Measurements from ENCODE around the gene SYNJ2.

Gene SYNJ2

GRCh38 chr6:158061709-158062461 is 80.2 kb downstream of the SYNJ2 start:
- Histone ChIP-seq H3K79me2 (ENCODE audit: low read length) (no peaks in the 10 kb centered on the region), H3K4me3 (ENCODE audit: low read length) (no peak overlapping the region), H3K27me3 (ENCODE audit: low read depth, low read length) (no peaks in the 10 kb centered on the region), H4K20me1 (ENCODE audit: insufficient read depth, low read length) (no peaks in the 10 kb centered on the region), H3K9ac (ENCODE audit: low read length) (no peak overlapping the region), H3K4me1 (ENCODE audit: low read length) (no peaks in the 10 kb centered on the region), H3K9me3 (ENCODE audit: insufficient read depth, low read length) (no peaks in the 10 kb centered on the region), H3K4me2 (ENCODE audit: low read length) (no peak overlapping the region), H3K36me3 (replicated peaks; ENCODE audit: low read depth, low read length) (no peaks in the 10 kb centered on the region), H3K27ac (ENCODE audit: low read length) (no peak overlapping the region), H2AFZ (ENCODE audit: low read depth, low read length) (no peak overlapping the region)
- no peak for TF ChIP-seq CTCF (IDR thresholded peaks at IDR 0.05; ENCODE audit: low read depth, low read length)
- no peak for TF ChIP-seq EZH2phosphoT487 (IDR thresholded peaks at IDR 0.05; ENCODE audit: low read depth)

- H3K4me1 ChIP-seq (ENCODE audit: low read length), result no peaks in the 10 kb centered on the region
- H3K9ac ChIP-seq (ENCODE audit: low read length), result no peak overlapping the region
- H3K36me3 ChIP-seq (replicated peaks; ENCODE audit: low read depth, low read length), result no peaks in the 10 kb centered on the region
- no peak overlapping the region for H2AFZ ChIP-seq (ENCODE audit: low read depth, low read length)
- H3K4me2 ChIP-seq (ENCODE audit: low read length), result no peak overlapping the region
- no peaks in the 10 kb centered on the region for H3K9me3 ChIP-seq (ENCODE audit: insufficient read depth, low read length)
- no peaks in the 10 kb centered on the region for H3K79me2 ChIP-seq (ENCODE audit: low read length)
- no peaks in the 10 kb centered on the region for H3K27me3 ChIP-seq (ENCODE audit: low read depth, low read length)
- no peaks in the 10 kb centered on the region for H4K20me1 ChIP-seq (ENCODE audit: insufficient read depth, low read length)
- H3K27ac ChIP-seq (ENCODE audit: low read length), result no peak overlapping the region
- no peak overlapping the region for H3K4me3 ChIP-seq (ENCODE audit: low read length)
- TF ChIP-seq CTCF (IDR thresholded peaks at IDR 0.05; ENCODE audit: low read depth, low read length) (no peak), EZH2phosphoT487 (IDR thresholded peaks at IDR 0.05; ENCODE audit: low read depth) (no peak)
Observed at GRCh38 chr6:158063736-158064135, 82.1 kb downstream of the SYNJ2 start.

- no peaks in the 10 kb centered on the region for H3K4me1 ChIP-seq (ENCODE audit: low read length)
- H3K79me2 ChIP-seq (ENCODE audit: low read length), result no peaks in the 10 kb centered on the region
- H3K9ac ChIP-seq (ENCODE audit: low read length), result no peak overlapping the region
- no peak overlapping the region for H3K27ac ChIP-seq (ENCODE audit: low read length)
- H3K4me2 ChIP-seq (ENCODE audit: low read length), result no peak overlapping the region
- no peaks in the 10 kb centered on the region for H4K20me1 ChIP-seq (ENCODE audit: insufficient read depth, low read length)
- no peak for TF ChIP-seq CTCF (IDR thresholded peaks at IDR 0.05; ENCODE audit: low read depth, low read length)
- no peak for TF ChIP-seq EZH2phosphoT487 (IDR thresholded peaks at IDR 0.05; ENCODE audit: low read depth)
- H2AFZ ChIP-seq (ENCODE audit: low read depth, low read length), result no peak overlapping the region
- peaks cover 3% of the 10 kb centered on the region for H3K36me3 ChIP-seq (replicated peaks; ENCODE audit: low read depth, low read length)
- H3K4me3 ChIP-seq (ENCODE audit: low read length), result no peak overlapping the region
- no peaks in the 10 kb centered on the region for H3K27me3 ChIP-seq (ENCODE audit: low read depth, low read length)
- no peaks in the 10 kb centered on the region for H3K9me3 ChIP-seq (ENCODE audit: insufficient read depth, low read length)
Observed at GRCh38 chr6:158064725-158065251, 83.1 kb downstream of the SYNJ2 start.

GRCh38 chr6:158066136-158066781 is 84.6 kb downstream of the SYNJ2 start:
- Histone ChIP-seq H3K4me2 (ENCODE audit: low read length) (no peak overlapping the region), H3K27me3 (ENCODE audit: low read depth, low read length) (no peaks in the 10 kb centered on the region), H2AFZ (ENCODE audit: low read depth, low read length) (no peak overlapping the region), H3K4me1 (ENCODE audit: low read length) (no peaks in the 10 kb centered on the region), H3K9ac (ENCODE audit: low read length) (no peak overlapping the region), H3K79me2 (ENCODE audit: low read length) (no peaks in the 10 kb centered on the region), H4K20me1 (ENCODE audit: insufficient read depth, low read length) (no peaks in the 10 kb centered on the region), H3K4me3 (ENCODE audit: low read length) (no peak overlapping the region), H3K9me3 (ENCODE audit: insufficient read depth, low read length) (no peaks in the 10 kb centered on the region), H3K27ac (ENCODE audit: low read length) (no peak overlapping the region), H3K36me3 (replicated peaks; ENCODE audit: low read depth, low read length) (peaks cover 3% of the 10 kb centered on the region)
- TF ChIP-seq CTCF (IDR thresholded peaks at IDR 0.05; ENCODE audit: low read depth, low read length) (no peak), EZH2phosphoT487 (IDR thresholded peaks at IDR 0.05; ENCODE audit: low read depth) (no peak)
